Stimulated activated CD4-positive, alpha-beta T cell treated with anti-CD3 and anti-CD28 coated beads, Interleukin-12 subunit alpha, Interleukin-12 subunit beta, amount 100 ng/mL, for 48 hours (primary cell): ENCODE data around the gene TAF1A.

Source experiments
- DNase-seq, 3 donors: peaks; one replicate each; pipeline ENCODE4 v3.0.0-alpha.2; 2020; ENCODE audit warnings: low read depth in 2 of 3, low spot score in 1 of 3

Gene TAF1A

DNA sequence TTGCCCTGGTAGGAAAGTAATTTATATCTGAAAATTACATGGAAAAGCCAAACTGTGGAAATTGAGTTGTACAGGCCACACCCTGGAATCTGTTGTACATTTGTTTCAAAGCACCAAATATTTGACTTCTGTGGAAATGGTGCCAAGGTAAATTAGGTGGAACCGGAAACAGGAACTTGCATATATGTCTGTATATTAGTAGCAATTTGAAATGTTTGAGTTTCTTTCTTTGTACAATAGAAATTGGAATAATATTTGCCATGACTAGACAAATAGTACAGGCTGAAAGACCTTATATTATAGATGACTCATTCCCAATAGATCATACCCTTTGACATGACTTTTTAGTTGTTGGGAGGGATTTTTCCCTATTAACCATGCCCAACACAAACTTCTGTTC lies 10.5 kb upstream of the TAF1A start:
- no peak for DNase-seq

DNA sequence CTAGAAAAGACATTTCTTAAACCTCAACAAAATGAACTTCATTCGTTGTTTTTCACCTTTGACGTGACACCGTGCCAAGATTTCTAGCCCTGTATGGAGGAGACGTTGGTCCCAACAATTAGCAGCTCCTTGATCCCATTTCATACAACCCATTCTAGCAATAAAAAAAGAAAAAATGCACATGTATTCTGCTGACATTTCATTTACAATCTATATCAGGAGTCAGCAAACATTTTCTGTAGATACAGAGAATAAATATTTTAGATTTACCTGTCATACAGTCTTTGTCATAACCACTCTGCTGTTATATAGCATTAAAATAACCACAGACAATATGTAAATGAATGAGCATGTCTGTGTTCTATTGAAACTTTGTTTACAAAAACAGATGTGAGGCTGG lies 7.0 kb upstream of the TAF1A start:
- no peak for DNase-seq

DNA sequence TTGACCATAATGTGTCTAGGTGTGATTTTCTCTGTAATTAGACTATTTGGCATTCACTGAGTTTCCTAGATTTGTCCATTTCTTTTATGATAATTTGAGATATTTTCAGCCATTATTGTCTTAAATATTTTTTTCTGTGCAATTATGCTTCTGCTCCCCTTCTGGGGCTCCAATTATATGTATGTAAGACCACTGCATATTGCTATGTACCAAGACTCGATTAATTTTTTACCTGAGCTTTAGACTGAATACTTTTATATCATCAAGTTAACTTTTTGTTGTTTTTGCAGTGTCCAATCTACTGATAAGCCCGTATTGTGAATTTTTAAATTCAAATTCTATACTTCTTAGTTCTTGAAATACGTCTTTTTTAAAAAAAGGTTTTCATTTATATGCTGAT lies 5.1 kb upstream of the TAF1A start:
- DNase-seq, result no peak

DNA sequence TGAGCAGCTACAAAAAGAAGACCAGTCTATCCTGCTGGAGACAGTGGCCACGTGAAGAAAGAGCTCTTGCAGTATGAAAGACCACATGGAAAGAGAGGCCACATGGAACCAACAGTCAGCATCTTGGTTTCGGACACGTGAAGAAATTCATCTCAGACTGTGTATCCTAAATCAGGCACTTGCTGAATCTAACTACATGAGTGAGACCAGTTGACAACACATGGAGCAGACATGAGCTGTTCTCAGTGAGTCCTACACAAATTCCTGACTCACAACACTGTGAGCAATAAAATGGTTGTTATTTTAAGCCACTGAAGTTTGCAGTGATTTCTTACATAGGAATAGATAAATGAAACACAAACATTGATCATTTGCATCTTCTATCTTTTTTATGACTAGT lies 2.4 kb upstream of the TAF1A start:
- DNase-seq, result no peak

DNA sequence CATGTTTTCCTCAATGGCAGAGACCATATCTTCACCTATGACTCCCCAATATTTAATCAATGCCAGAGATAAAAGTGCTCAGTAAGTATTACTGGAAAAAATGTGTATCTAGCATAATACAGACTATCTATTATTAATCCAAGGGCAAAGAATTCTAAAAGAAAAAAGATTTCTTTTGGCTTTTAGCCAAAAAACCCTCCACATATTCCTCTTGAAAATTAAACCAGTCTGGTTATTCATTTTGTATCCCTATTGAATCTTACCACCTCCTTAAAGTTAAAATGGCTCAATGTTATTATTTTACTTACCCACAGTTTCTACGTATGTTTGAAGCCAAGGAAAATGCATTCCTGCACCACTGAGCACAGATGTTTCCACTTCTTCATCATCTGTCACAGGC lies 1.6 kb downstream of the TAF1A start:
- DNase-seq, result no peak

DNA sequence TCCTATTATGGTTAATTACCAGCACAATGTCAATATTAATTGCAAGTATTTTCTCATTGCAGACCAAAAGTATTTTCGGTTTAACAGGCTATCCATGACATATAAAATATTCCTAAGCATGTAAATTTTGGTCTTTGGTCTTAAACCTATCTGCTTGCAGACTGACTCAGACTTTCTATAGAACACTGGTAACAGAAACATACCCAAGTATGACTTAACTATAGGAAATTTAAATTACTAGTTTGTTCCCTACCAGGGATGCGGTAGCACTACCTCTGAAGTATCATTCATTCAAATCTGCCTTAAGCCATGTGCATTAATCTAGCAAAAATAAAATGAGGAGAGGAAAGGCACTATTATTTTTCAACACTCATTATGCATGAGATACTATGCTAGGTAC lies 2.9 kb downstream of the TAF1A start:
- DNase-seq, result no peak

DNA sequence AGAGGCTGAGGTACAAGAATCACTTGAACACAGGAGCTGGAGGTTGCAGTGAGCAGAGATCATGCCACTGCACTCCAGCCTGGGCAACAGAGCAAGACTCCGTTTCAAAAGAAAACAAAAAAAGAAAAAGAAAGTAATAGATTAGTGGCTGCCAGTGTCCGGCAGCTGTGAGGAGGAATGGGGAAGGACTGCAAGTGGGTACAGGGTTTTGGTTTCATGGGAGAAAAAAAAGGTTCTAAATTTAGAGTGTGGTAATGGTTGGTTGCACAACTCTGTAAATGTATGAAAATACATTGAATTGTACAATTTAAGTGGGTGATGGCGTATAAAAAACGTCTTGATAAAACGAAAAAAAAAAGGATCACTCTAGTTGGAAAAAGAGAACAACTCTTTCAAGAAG lies 6.7 kb downstream of the TAF1A start:
- DNase-seq, result no peak

DNA sequence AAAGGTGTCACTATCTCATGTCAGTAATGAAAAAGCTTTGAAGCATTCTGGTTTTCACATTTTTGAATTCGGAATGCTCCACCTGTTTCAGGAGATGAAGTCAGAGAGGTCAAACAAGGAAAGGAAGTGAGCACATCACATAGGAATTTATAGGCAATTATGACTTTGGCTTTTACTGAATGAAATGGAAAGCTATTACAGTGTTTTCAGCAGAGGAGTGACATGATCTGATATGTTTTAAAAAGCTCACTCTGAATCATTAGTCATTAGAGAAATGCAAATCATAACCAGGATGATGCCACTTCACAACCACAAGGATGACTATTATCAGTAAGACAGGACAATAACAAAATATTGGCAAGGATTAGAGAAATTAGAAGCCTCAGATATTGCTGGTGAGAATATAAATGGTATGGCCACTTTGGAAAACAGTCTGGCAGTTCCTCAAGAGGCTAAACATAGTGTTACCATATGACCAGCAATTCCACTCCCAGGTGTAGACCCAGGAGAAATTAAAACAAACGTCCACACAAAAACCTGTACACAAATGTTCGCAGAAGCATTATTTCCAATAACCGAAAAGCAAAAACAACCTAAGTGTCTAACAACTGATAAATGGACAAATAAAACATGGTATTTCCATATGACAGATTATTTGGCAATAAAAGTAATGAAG lies 7.5 kb downstream of the TAF1A start:
- no peak for DNase-seq

DNA sequence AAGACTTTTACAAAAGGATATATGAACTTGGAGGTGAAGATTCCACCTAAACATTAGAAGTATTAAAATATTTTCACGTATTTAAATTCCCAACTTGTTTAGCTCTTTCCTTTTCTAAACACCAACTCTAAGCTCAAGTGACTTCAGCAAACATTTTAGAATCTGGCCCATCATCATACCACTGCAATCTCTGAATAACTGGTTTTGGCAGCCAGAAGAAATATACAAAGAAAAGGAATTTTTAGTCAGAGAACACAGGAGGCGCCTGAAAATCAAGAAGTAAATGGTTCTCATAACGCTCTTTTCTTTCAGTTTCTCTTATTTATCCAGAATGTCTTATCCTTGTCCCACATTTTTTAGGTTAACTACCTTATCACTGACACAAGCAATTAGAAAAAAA lies 10.4 kb downstream of the TAF1A start:
- DNase-seq, result no peak

DNA sequence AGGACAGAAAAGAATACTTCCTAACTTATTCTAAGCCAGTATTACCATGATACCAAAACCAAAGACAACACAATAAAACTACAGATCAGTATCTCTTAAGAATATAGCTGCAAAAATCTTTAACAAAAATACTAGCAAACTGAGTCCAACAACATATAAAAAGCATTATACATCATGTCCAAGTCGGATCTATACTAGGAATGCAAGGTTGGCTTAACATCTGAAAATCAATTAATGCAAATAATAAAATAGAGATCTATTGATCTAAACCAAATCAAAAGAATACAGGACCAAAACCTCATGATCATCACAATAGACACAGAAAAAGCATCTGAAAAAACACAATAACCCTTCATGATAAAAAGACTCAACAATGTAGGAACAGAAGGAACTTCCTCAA lies 18.9 kb downstream of the TAF1A start:
- no peak for DNase-seq

DNA sequence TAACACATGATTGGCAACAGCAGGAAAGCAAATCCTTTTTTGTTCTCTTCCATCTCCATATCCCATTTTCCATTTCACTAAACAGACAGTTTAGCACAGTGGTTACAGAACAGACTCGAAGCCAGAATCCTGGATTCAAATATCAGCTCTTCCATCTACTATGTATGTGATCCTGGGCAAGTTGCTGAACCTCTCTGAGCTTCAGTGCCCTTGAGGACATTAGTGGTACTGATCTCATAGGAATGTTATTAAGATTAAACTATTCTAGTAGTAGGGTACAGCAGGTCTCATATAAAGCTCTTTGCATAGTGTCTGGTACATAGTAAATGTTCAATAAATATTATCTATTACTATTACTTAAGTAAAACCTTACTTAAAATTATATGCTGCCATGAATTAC lies 28.1 kb downstream of the TAF1A start:
- no peak for DNase-seq

DNA sequence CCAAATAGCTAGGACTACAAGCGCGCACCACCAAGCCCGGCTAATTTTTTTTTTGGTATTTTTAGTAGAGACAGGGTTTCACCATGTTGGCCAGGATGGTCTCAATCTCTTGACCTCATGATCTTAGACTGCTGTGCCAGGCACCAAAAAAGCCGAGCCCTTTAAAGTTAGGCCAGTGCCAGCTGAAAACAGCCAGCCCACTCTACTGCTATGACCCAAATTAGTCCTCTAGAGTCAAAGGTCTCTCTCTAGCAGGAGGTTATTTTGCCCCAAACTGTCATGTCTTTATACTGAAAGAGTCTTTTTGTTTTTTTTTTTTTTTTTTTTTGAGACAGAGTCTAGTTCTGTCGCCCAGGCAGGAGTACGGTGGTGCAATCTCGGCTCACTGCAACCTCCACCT lies 32.2 kb downstream of the TAF1A start:
- no peak for DNase-seq

DNA sequence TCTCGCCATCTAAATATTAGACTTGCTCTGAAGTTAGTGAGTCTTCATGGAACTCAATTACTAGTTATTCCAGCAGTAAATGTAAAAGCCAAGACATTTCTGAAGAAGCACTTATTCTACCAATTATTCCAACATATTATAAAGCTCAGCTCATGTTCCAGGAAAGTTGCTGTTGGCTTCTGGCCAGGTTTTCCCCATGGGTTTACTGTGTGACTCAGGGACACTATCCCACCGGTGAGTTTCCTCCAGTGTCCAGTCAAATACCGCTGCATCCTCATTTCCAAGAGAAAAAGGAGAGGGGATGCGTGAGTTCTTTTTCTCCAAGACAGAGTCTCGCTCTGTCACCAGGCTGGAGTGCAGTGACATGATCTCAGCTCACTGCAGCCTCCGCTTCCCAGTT lies 32.6 kb downstream of the TAF1A start:
- no peak for DNase-seq

DNA sequence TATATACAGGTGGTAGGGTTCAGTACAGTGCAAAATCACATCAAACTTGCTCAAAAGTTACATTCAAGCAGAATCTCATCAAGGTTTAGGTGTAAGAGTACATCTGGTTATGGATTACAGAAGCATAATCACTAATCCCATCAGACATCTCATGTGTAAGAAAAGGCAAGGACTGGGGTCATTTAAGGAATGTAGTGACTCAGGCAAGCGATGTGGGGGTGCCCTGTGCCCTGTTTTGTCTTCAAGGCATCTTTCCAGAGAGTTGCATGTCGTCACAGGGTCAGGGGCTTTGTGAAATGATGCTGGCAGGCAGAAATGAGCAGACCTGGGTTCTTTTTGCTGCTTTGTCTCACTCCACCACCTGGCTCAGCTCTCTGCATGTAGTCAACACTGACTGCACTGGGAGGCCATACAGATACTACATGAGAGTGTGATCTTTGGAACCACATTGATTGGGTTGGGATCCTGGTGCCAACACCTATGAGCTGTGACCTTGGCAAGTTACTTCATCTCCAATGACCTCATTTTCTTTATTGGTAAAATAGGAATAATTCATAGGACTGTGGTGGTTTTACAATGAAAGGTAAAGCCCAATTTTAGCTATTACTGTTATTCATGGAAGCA lies 33.6 kb downstream of the TAF1A start:
- DNase-seq, result no peak

DNA sequence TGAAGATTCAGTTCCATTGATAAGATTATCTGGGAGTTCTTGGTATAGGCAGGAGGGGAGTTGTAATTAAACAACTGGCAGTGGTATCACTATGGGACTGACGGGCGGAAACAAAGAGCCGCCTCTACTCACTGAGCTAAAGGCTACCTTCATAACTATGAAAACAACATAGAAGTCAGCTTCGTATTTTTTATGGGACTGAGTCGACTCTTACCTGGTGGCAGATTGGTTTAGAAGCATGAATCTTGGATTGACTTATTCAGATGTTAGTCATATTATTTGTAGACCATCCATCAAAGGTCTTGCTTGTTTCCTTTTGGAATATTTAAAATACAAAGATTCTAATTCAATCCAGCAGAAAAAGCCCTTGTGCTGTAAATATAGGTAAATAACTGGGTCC lies 35.6 kb downstream of the TAF1A start:
- DNase-seq, result no peak

DNA sequence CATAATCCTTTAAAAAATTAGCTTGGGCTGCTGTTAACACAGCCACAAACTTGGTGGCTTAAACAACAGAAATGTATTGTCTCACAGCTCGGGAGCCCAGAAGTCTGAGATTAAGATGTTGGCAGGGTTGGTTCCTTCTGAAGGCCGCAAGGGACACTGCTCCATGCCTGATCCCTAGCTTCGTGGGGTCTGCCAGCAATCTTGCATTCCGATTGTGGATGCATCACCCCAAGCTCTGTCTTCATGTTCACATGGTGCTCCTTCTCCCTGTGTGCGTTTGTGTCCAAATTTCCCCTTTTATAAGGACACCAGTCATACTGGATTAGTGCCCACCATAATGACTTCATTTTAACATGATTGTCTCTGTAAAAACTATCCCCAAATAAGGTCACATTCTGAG lies 36.9 kb downstream of the TAF1A start:
- no peak for DNase-seq

DNA sequence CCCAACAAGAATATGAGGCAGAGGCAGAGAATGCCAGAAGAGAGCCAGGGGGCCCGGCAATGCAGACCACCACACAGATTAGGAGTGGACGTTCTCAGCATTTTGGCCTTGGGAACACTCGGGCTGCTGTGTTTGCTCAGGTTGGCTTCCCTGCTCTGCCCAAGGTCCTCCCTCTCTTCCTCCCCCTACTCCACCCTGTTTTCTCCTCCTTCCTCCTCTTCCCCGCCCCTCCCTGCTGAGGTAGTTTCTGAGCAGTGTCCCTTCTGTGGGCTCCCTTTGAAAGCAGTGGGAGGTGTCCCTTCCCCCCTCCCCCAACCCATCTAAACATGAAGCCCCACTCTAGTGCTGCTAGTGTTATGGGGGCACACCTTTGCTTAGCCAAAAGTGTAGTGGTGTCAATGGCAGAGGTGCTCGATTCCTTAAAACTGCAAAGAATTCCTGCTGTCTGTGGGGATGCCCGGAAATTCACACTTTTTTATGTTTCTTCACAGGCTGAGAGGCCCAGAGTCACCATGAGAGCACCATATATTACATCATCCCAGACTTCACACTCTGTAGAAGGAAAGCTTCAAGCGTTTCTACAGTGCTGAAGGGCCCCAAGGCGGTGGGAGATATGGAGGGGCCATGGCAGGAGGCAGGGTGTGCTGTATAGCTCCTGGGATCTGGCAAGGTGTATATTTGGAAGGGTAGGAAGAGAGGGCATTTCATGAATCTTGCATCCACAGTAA lies 41.6 kb downstream of the TAF1A start, which contains the start of gene HHIPL2:
TSS of gene HHIPL2 (minus strand) at position 161 of the 728 bp plus-strand sequence. CDS start at position 101, 60 bp downstream.
- DNase-seq, result no peak

DNA sequence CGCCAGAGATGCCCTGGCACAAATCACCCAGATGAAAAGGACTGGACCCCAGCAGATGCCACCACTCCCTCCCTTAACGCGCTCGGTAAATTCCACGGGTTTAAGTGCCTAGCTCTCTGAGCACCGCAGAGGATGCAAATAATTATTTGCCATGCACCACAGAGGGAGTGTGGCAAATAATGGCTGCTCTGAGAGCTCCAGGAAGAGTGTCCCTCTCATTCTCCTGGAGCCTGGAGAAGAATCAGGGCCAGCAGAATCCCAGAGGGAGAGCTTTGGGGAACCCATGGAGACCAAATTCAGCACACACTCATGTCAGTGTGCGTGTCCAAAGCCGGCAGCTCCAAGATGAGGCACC lies 42.5 kb downstream of the TAF1A start:
- no peak for DNase-seq

DNA sequence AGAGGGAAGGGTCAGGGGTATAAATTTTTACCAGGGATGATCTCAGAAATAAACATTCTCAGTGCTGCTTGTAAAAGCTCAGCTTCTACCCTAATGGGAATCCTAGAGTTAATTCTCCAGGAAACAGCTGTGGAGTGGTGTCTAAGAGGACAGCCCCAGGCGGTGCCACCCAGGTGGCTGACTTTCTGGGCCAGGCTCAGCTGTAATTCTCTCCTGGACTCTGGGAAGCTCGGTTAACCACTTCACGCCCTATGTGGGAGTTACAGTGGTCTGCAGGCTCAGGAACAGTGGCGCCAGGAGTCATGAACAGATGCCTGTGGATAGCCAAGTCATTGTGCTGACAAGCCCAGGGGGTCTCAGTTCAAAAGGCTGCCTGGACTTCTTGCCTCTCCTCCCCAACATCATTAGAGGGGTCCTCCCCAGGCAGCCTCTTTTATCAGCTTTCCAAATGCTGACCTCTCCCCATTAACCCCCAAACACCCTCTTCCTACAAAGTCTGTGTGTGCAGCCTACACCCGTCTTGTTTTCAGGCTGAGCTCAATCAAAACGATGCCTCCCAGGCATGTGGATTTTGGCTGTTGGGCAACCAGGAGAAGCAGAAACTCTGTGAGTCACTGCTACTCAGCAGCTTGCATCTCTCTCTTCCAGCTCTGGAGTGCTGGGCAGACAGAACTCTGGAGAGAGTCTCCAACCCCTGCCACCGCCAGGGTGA lies 43.0 kb downstream of the TAF1A start:
- no peak for DNase-seq

DNA sequence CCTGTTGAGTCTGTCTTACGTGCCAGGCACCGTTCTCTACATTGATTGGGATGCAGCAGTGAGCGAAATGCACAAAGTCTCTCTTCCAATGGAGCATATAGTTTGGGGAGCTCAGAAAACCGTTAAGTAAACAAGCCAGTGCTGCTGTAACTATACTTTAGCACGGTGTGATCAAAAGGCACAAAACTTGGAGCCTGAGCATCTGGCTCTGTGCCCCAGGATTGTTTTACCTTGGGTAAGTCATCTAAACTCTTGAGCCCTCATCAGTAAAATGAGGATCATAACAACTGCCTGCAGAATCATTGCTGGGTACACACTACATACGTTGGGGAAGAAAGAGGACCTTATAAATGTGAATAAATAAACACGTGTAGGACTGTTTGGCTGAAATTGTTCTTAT lies 43.6 kb downstream of the TAF1A start:
- DNase-seq, result no peak

DNA sequence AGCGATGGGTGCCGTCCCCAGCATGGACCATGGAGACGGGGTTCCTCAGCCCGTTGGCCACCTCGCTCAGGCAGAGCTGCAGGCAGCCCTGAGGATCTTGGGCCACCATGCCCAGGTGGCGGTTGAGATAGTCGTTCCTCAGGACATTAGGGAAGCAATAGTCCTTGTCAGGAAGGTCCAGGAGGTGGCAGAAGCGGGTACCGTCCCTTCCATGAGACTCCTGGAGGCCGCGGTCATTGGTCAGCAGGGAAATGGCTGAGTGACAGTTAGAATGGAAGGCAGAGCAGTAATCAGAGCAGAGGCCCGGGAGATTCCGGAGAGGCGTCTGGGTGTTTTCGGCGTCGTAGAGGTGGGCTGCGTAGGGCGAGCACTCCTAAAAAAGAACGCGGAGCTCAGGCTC lies 45.9 kb downstream of the TAF1A start:
- no peak for DNase-seq

DNA sequence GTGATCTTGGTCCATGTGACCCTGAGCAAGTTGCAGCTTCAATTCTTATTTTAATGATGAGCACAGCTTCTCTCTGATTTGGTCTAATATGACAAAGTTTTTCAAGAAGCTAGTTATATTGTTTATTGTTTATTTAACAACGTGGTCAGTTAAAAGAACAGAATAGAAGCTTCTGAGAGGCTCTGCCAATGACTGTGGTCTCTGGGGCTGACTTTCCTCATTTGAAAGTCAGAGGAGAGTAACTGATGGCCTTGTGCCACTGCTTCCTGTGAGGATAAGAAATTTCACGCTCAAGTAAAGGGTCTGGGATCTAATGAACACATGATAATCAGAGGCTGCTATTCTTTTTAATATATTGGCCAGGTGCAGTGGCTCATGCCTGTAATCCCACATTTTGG lies 49.1 kb downstream of the TAF1A start:
- DNase-seq, result no peak
